GM23338 (cell line): ENCODE data around the gene GOLT1A. TPM values are rescaled to one million over a fixed set of nuclear protein-coding genes. Genes with fewer than 3 reads are reported as not detected.

Experiments used
- ATAC-seq: fragments of 200-7000 bp; cut with Tn5 transposase; 3 replicates; pipeline ENCODE4 v1.9.1; 2020
- DNase-seq: peaks from one replicate; pipeline ENCODE4 v3.0.0-alpha.2; 2015; ENCODE audit warnings: low spot score
- H2AFZ ChIP-seq: fragments of 200-600 bp; sonication (generic); 2 replicates; pipeline ENCODE4 v1.8.0; 2016; ENCODE audit warnings: antibody characterized with exemption, mild to moderate bottlenecking, moderate library complexity
- H3F3A ChIP-seq: fragments of 200-600 bp; sonication (generic); replicated peaks from 2 replicates; pipeline ENCODE4 v1.8.0; 2017; ENCODE audit warnings: antibody characterized with exemption, mixed run types, low read depth
- H3K27ac ChIP-seq: fragments of 200-600 bp; sonication (generic); 2 replicates; pipeline ENCODE4 v1.6.1; 2016; ENCODE audit warnings: low read depth
- H3K27me3 ChIP-seq: fragments of 200-600 bp; sonication (generic); 2 replicates; pipeline ENCODE4 v1.8.0; 2016; ENCODE audit warnings: mild to moderate bottlenecking, mixed run types, moderate library complexity; ENCODE audit not compliant: insufficient read depth
- H3K36me3 ChIP-seq: fragments of 200-600 bp; sonication (generic); 2 replicates; pipeline ENCODE4 v1.8.0; 2016; ENCODE audit warnings: mild to moderate bottlenecking; ENCODE audit not compliant: insufficient read depth
- H3K4me1 ChIP-seq: fragments of 200-600 bp; sonication (generic); 2 replicates; pipeline ENCODE4 v1.8.0; 2016; ENCODE audit warnings: mild to moderate bottlenecking, moderate library complexity; ENCODE audit not compliant: insufficient read depth
- H3K4me2 ChIP-seq: fragments of 200-600 bp; sonication (generic); 2 replicates; pipeline ENCODE4 v1.7.1; 2017; ENCODE audit warnings: mixed run types
- H3K4me3 ChIP-seq: fragments of 200-600 bp; sonication (generic); 2 replicates; pipeline ENCODE4 v1.6.1; 2016; ENCODE audit warnings: mixed run types
- H3K79me2 ChIP-seq: fragments of 200-600 bp; sonication (generic); replicated peaks from 2 replicates; pipeline ENCODE4 v1.8.0; 2017; ENCODE audit warnings: mild to moderate bottlenecking; ENCODE audit not compliant: insufficient read depth
- H3K9me2 ChIP-seq: fragments of 200-600 bp; sonication (generic); 2 replicates; pipeline ENCODE4 v1.8.0; 2017; ENCODE audit not compliant: insufficient read depth
- H4K20me1 ChIP-seq: fragments of 200-600 bp; sonication (generic); replicated peaks from 2 replicates; pipeline ENCODE4 v1.8.0; 2017; ENCODE audit warnings: mild to moderate bottlenecking; ENCODE audit not compliant: insufficient read depth
- H3K27ac Mint-ChIP-seq: 2 replicates; pipeline ENCODE4 v1.8.0; 2020; ENCODE audit warnings: inconsistent platforms, mild to moderate bottlenecking, moderate library complexity, mixed read lengths
- H3K27me3 Mint-ChIP-seq: 3 replicates; pipeline ENCODE4 v1.8.0; 2022; ENCODE audit warnings: low read depth, mild to moderate bottlenecking, moderate library complexity, mixed read lengths, inconsistent platforms; ENCODE audit not compliant: insufficient read depth, poor library complexity
- H3K36me3 Mint-ChIP-seq: 3 replicates; pipeline ENCODE4 v1.8.0; 2021; ENCODE audit warnings: low read depth, mild to moderate bottlenecking, inconsistent platforms, moderate library complexity, mixed read lengths
- H3K4me1 Mint-ChIP-seq: 3 replicates; pipeline ENCODE4 v1.8.0; 2020; ENCODE audit warnings: mild to moderate bottlenecking, inconsistent platforms, mixed read lengths
- H3K4me3 Mint-ChIP-seq: 3 replicates; pipeline ENCODE4 v1.8.0; 2021; ENCODE audit warnings: moderate library complexity, mild to moderate bottlenecking, inconsistent platforms, mixed read lengths
- H3K9me3 Mint-ChIP-seq: 3 replicates; pipeline ENCODE4 v1.8.0; 2020; ENCODE audit warnings: moderate library complexity, mild to moderate bottlenecking, inconsistent platforms, mixed read lengths
- CREB1 ChIP-seq: fragments of 250-450 bp; sonication (Bioruptor Pico); IDR thresholded peaks from 2 replicates; pipeline ENCODE4 v1.5.0; 2020; ENCODE audit warnings: low read depth, mild to moderate bottlenecking, moderate library complexity
- CTCF ChIP-seq, 2 experiments: fragments of 200-600 bp in 1 of 2; sonication (generic) in 1 of 2; conservative IDR thresholded peaks; 2 replicates each; pipeline versions ENCODE4 v1.5.1 to v1.6.1; 2016 to 2017; ENCODE audit warnings: antibody characterized with exemption in 2 of 2, low read depth in 2 of 2, mild to moderate bottlenecking in 2 of 2, moderate library complexity in 1 of 2
- ETS1 ChIP-seq: IDR thresholded peaks from 2 replicates; pipeline ENCODE4 v1.6.1; 2016; ENCODE audit warnings: antibody characterized with exemption
- EZH2 ChIP-seq: fragments of 200-600 bp; sonication (generic); IDR thresholded peaks from one replicate; pipeline ENCODE4 v1.8.0; 2017; ENCODE audit warnings: antibody characterized with exemption, mild to moderate bottlenecking, low read depth; ENCODE audit not compliant: unreplicated experiment
- EZH2phosphoT487 ChIP-seq: fragments of 200-600 bp; sonication (generic); IDR thresholded peaks from one replicate; pipeline ENCODE4 v1.8.1; 2018; ENCODE audit warnings: antibody characterized with exemption; ENCODE audit not compliant: unreplicated experiment
- JUNB ChIP-seq: IDR thresholded peaks from one replicate; pipeline ENCODE4 v1.6.1; 2016; ENCODE audit warnings: antibody characterized with exemption; ENCODE audit not compliant: unreplicated experiment
- NANOG ChIP-seq: IDR thresholded peaks from 2 replicates; pipeline ENCODE4 v1.6.1; 2016; ENCODE audit warnings: antibody characterized with exemption, borderline replicate concordance
- POLR2AphosphoS5 ChIP-seq: IDR thresholded peaks from 2 replicates; pipeline ENCODE4 v1.6.1; 2016; ENCODE audit warnings: antibody characterized with exemption, low read depth
- STAT1 ChIP-seq: IDR thresholded peaks from one replicate; pipeline ENCODE4 v1.6.1; 2016; ENCODE audit warnings: antibody characterized with exemption; ENCODE audit not compliant: unreplicated experiment
- ZNF114 ChIP-seq: fragments of 250-450 bp; sonication (Bioruptor Pico); IDR thresholded peaks from 2 replicates; pipeline ENCODE4 v1.5.0; 2020; ENCODE audit warnings: mild to moderate bottlenecking, moderate library complexity
- ZNF331 ChIP-seq: fragments of 250-450 bp; sonication (Bioruptor Pico); IDR thresholded peaks from 2 replicates; pipeline ENCODE4 v1.5.0; 2020; ENCODE audit warnings: low read depth, mild to moderate bottlenecking, moderate library complexity
- ZNF462 ChIP-seq: fragments of 250-450 bp; sonication (Bioruptor Pico); IDR thresholded peaks from 2 replicates; pipeline ENCODE4 v1.5.0; 2020; ENCODE audit warnings: mild to moderate bottlenecking, moderate library complexity
- polyA plus RNA-seq: library from polyadenylated mRNA; unstranded; fragments of >200 nt; fragmentation: Nextera tagmentation; extraction: Ambion mirVana; gene quantifications from 2 replicates; pipeline ENCODE4 v1.2.1, GENCODE V29; 2016
- total RNA-seq: library from RNA; depleted of rRNA; stranded (reverse); fragments of >200 nt; shearing (Covaris generic); gene quantifications from 2 replicates; pipeline ENCODE4 v1.2.3, GENCODE V29; 2014

Gene GOLT1A
- total and polyA plus RNA-seq, 2 experiments from 2014 or later, result 3.0 to 7.2 TPM

- DNase-seq (no peak), ATAC-seq (no peak)
- Mint-ChIP-seq H3K27ac (no peak overlapping the region), H3K4me1 (no peaks in the 10 kb centered on the region), H3K4me3 (no peak overlapping the region), H3K27me3 (peaks cover 11% of the 10 kb centered on the region), H3K36me3 (no peaks in the 10 kb centered on the region), H3K9me3 (peaks cover 15% of the 10 kb centered on the region)
- Histone ChIP-seq H4K20me1 (no peaks in the 10 kb centered on the region), H3K4me1 (no peaks in the 10 kb centered on the region), H2AFZ (0 out of 2 replicates have a peak overlapping the region, but pooled peaks have one; percentile 14), H3K79me2 (no peaks in the 10 kb centered on the region), H3K4me2 (no peak overlapping the region), H3K27me3 (no peaks in the 10 kb centered on the region), H3K36me3 (no peaks in the 10 kb centered on the region), H3K4me3 (no peak overlapping the region), H3K27ac (no peak overlapping the region), H3K9me2 (no peaks in the 10 kb centered on the region), H3F3A (no peaks in the 10 kb centered on the region)
- TF ChIP-seq CREB1 (CRISPR knock-in tag), result no peak
- no peak for TF ChIP-seq ZNF114 (CRISPR knock-in tag)
Measured at GRCh38 chr1:204178487-204179281, 35.1 kb downstream of the GOLT1A start.

- no peak overlapping the region for H3K4me3 ChIP-seq
- H3K27me3 Mint-ChIP-seq, result peaks cover 6% of the 10 kb centered on the region
- H3K27me3 ChIP-seq, result no peaks in the 10 kb centered on the region
- H3K36me3 ChIP-seq, result no peaks in the 10 kb centered on the region
- H3K4me1 Mint-ChIP-seq, result no peaks in the 10 kb centered on the region
- H3F3A ChIP-seq, result no peaks in the 10 kb centered on the region
- no peak overlapping the region for H2AFZ ChIP-seq
- H3K4me3 Mint-ChIP-seq, result no peak overlapping the region
- H3K27ac ChIP-seq, result no peak overlapping the region
- H3K27ac Mint-ChIP-seq, result no peak overlapping the region
- H3K79me2 ChIP-seq, result no peaks in the 10 kb centered on the region
- no peak for ATAC-seq
- peaks cover 15% of the 10 kb centered on the region for H3K9me3 Mint-ChIP-seq
- H4K20me1 ChIP-seq, result no peaks in the 10 kb centered on the region
- no peak overlapping the region for H3K4me2 ChIP-seq
- no peaks in the 10 kb centered on the region for H3K9me2 ChIP-seq
- DNase-seq, result no peak
- no peaks in the 10 kb centered on the region for H3K36me3 Mint-ChIP-seq
- H3K4me1 ChIP-seq, result no peaks in the 10 kb centered on the region
- TF ChIP-seq ZNF331 (CRISPR knock-in tag), result no peak
- no peak for TF ChIP-seq STAT1
- no peak for TF ChIP-seq CREB1 (CRISPR knock-in tag)
- no peak for TF ChIP-seq JUNB
- no peak for TF ChIP-seq EZH2phosphoT487
- no peak for TF ChIP-seq CTCF (conservative IDR thresholded peaks at IDR 0.05; ENCODE audit: low read depth in 2 of 2)
- TF ChIP-seq ZNF114 (CRISPR knock-in tag), result no peak
- TF ChIP-seq POLR2AphosphoS5, result no peak
- no peak for TF ChIP-seq EZH2
- TF ChIP-seq ZNF462 (CRISPR knock-in tag), result no peak
- TF ChIP-seq ETS1, result no peak
- TF ChIP-seq NANOG, result no peak
Measured at GRCh38 chr1:204177133-204177532, 36.7 kb downstream of the GOLT1A start.
